Measurements from ENCODE around the gene BRD7. TPM values are rescaled to one million over a fixed set of nuclear protein-coding genes. Genes with fewer than 3 reads are reported as not detected.
A peak's percentile ranks its signal among the peaks of the same experiment; 100 is the strongest.

Gene BRD7
- total and polyA plus RNA-seq, 2 of the 4 experiments (the other 2 are of a cell fraction), result 24.8 to 29.9 TPM

DNA sequence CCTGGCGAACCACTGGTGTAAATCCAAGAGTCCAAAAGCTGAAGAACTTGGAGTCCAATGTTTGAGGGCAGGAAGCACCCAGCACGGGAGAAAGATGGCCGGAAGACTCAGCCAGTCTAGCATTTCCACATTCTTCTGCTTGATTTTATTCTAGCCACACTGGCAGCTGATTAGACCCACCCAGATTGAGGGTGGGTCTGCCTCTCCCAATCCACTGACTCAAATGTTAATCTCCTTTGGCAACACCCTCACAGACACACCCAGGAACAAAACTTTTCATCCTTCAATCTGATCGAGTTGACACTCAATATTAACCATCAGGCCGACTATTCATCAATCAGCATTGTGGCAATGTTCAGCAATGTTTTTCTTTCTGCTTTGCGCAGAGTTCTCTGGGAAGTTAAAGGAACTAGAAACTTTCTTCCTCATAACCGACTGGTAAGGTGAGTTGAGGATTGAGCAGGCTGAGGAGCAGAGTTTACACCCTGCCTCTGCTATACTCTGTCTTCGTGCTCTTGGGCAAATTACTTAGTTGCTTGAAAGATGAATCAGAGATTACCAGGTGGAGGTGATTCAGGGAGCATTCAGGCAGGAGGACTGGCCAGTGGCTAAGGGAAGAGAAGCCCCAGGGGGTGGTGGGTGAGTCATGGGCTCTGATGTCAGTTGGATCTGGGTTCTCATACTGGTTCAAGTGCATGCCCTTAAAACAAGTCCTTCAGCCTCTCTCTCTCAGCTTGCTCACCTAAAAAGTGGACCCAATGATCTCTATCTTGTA, 28.2 kb upstream of the BRD7 start:
- intact Hi-C loops (cut with micrococcal nuclease) (no loop called here), dilution Hi-C loops (cut with HindIII; ENCODE audit: low sequenced_read_pairs, unreplicated experiment) (no loop called here), in situ Hi-C loops (cut with MboI; ENCODE audit: low sequenced_read_pairs) (no loop called here)
- DNase-seq (peak; percentile 36), ATAC-seq (ENCODE audit: low read depth) (no peak)
- POLR2A ChIA-PET (ENCODE audit: unreplicated experiment), result no interaction called here
- WGBS, 2 experiments (ENCODE audit: extremely low coverage in 2 of 2, insufficient read length in 1 of 2), result 80% methylated on average over 1 of the region's 8 CpGs; no CpG with 5 or more reads in 1 of the 2 experiments
- no peak for TF ChIP-seq MAFK (IDR thresholded peaks at IDR 0.05; ENCODE audit: low read depth, low read length)
- TF ChIP-seq RFX5 (IDR thresholded peaks at IDR 0.05; ENCODE audit: low read depth, low read length), result no peak
- no peak for TF ChIP-seq MXI1 (IDR thresholded peaks at IDR 0.05; ENCODE audit: borderline replicate concordance, low read depth, low read length)
- TF ChIP-seq POLR2A (IDR thresholded peaks at IDR 0.05; ENCODE audit: low read depth, low read length), result no peak
- TF ChIP-seq RCOR1 (IDR thresholded peaks at IDR 0.05; ENCODE audit: insufficient replicate concordance, low read length), result no peak
- TF ChIP-seq, protein P1, sequence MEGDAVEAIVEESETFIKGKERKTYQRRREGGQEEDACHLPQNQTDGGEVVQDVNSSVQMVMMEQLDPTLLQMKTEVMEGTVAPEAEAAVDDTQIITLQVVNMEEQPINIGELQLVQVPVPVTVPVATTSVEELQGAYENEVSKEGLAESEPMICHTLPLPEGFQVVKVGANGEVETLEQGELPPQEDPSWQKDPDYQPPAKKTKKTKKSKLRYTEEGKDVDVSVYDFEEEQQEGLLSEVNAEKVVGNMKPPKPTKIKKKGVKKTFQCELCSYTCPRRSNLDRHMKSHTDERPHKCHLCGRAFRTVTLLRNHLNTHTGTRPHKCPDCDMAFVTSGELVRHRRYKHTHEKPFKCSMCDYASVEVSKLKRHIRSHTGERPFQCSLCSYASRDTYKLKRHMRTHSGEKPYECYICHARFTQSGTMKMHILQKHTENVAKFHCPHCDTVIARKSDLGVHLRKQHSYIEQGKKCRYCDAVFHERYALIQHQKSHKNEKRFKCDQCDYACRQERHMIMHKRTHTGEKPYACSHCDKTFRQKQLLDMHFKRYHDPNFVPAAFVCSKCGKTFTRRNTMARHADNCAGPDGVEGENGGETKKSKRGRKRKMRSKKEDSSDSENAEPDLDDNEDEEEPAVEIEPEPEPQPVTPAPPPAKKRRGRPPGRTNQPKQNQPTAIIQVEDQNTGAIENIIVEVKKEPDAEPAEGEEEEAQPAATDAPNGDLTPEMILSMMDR (conservative IDR thresholded peaks at IDR 0.05; ENCODE audit: low read depth, low read length), result no peak
- no peak for TF ChIP-seq BHLHE40 (IDR thresholded peaks at IDR 0.05; ENCODE audit: low read depth, low read length)
- TF ChIP-seq NFE2L2 (IDR thresholded peaks at IDR 0.05; ENCODE audit: low read depth, low read length), result no peak
- TF ChIP-seq, protein P2, sequence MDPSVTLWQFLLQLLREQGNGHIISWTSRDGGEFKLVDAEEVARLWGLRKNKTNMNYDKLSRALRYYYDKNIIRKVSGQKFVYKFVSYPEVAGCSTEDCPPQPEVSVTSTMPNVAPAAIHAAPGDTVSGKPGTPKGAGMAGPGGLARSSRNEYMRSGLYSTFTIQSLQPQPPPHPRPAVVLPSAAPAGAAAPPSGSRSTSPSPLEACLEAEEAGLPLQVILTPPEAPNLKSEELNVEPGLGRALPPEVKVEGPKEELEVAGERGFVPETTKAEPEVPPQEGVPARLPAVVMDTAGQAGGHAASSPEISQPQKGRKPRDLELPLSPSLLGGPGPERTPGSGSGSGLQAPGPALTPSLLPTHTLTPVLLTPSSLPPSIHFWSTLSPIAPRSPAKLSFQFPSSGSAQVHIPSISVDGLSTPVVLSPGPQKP (IDR thresholded peaks at IDR 0.05; ENCODE audit: borderline replicate concordance, low read depth, low read length), result no peak
- no peak for TF ChIP-seq SMC3 (IDR thresholded peaks at IDR 0.05; ENCODE audit: low read depth, low read length)
- no peak for TF ChIP-seq CEBPB (IDR thresholded peaks at IDR 0.05; ENCODE audit: low read depth, low read length)
- no peak for TF ChIP-seq CHD1 (IDR thresholded peaks at IDR 0.05; ENCODE audit: low read depth, low read length)
- TF ChIP-seq RAD21 (IDR thresholded peaks at IDR 0.05; ENCODE audit: low read length), result no peak
- no peak for TF ChIP-seq FOS (IDR thresholded peaks at IDR 0.05; ENCODE audit: low read depth, low read length)
- TF ChIP-seq, protein P3, sequence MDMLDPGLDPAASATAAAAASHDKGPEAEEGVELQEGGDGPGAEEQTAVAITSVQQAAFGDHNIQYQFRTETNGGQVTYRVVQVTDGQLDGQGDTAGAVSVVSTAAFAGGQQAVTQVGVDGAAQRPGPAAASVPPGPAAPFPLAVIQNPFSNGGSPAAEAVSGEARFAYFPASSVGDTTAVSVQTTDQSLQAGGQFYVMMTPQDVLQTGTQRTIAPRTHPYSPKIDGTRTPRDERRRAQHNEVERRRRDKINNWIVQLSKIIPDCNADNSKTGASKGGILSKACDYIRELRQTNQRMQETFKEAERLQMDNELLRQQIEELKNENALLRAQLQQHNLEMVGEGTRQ (IDR thresholded peaks at IDR 0.05; ENCODE audit: low read depth, low read length), result no peak
- no peak for TF ChIP-seq MAZ (IDR thresholded peaks at IDR 0.05; ENCODE audit: borderline replicate concordance, low read depth, low read length)
- Histone ChIP-seq H3K4ac (ENCODE audit: low read depth, low read length) (no peak overlapping the region), H4K20me1 (ENCODE audit: insufficient read depth, low read length) (no peaks in the 10 kb centered on the region), H3K9me3 (ENCODE audit: control insufficient read depth, insufficient read depth, low read length) (no peaks in the 10 kb centered on the region), H2BK5ac (ENCODE audit: low read depth, low read length, poor library complexity, severe bottlenecking) (no peak overlapping the region), H3K36me3 (ENCODE audit: control insufficient read depth, insufficient read depth, low read length) (no peaks in the 10 kb centered on the region), H3K14ac (replicated peaks; ENCODE audit: low read depth, low read length) (no peak overlapping the region), H3K56ac (ENCODE audit: extremely low read depth, insufficient read depth, low read length) (no peak overlapping the region), H4K5ac (ENCODE audit: low read depth, low read length) (no peak overlapping the region), H3K4me1 (ENCODE audit: control insufficient read depth, insufficient read depth, low read length) (no peaks in the 10 kb centered on the region), H3K4me3 (ENCODE audit: insufficient read depth, low read depth, low read length) (no peak overlapping the region), H2BK120ac (ENCODE audit: low read depth, low read length) (no peak overlapping the region), H3K9me1 (ENCODE audit: insufficient read depth, low read length) (no peaks in the 10 kb centered on the region), H4K8ac (ENCODE audit: low read depth in 2 of 2, low read length in 2 of 2) (no peak overlapping the region), H2AK9ac (replicated peaks; ENCODE audit: low read depth, low read length, poor library complexity) (no peak overlapping the region), H3K18ac (ENCODE audit: low read depth, low read length) (no peak overlapping the region), H3K4me2 (ENCODE audit: low read depth, low read length) (no peak overlapping the region), H3K23ac (ENCODE audit: low read depth, low read length) (no peak overlapping the region), H2BK15ac (ENCODE audit: low read depth, low read length) (no peak overlapping the region), H3K79me1 (ENCODE audit: low read depth in 1 of 2, low read length in 2 of 2) (no peaks in the 10 kb centered on the region), H4K91ac (ENCODE audit: insufficient read depth, low read depth, low read length) (no peak overlapping the region), H2AK5ac (ENCODE audit: low read depth, low read length) (no peak overlapping the region), H3K27me3 (ENCODE audit: control insufficient read depth, insufficient read depth, low read length) (no peaks in the 10 kb centered on the region; the same call in 1 of the 2 replicates), H2BK20ac (ENCODE audit: low read depth, low read length) (no peak overlapping the region), H3K27ac (ENCODE audit: insufficient read depth, low read length) (no peak overlapping the region), H2AFZ (replicated peaks; ENCODE audit: low read length, poor library complexity) (no peak overlapping the region), H3K9ac (ENCODE audit: low read depth, low read length) (no peak overlapping the region)
- no TSS peak for BruUV-seq (replicated peaks)
- CTCF ChIA-PET, result no interaction called here

All from IMR-90 (cell line).